ENCODE results near the gene ART3.

ART3 gene

GRCh38 chr4:76105652-76106051 is 31.1 kb downstream of the ART3 start:
- no peak for TF ChIP-seq FOXP2 (optimal IDR thresholded peaks at IDR 0.05; ENCODE audit: borderline replicate concordance, extremely low read depth, extremely low read length, insufficient read depth)

GRCh38 chr4:76106442-76106841 is 31.9 kb downstream of the ART3 start:
- no peak for TF ChIP-seq POLR2AphosphoS5 (IDR thresholded peaks at IDR 0.05; ENCODE audit: low read depth, low read length)
- TF ChIP-seq TAF1 (IDR thresholded peaks at IDR 0.05; ENCODE audit: borderline replicate concordance, insufficient read depth, low read length): no peak
- no peak for TF ChIP-seq REST (IDR thresholded peaks at IDR 0.05; ENCODE audit: insufficient read depth in 1 of 2, low read depth in 2 of 2, low read length in 2 of 2)
- no peak for TF ChIP-seq SIN3A (IDR thresholded peaks at IDR 0.05; ENCODE audit: borderline replicate concordance, insufficient read depth, low read length)
- no peak for TF ChIP-seq FOXP2 (optimal IDR thresholded peaks at IDR 0.05; ENCODE audit: borderline replicate concordance, extremely low read depth, extremely low read length, insufficient read depth)

GRCh38 chr4:76108467-76109181 is 34.1 kb downstream of the ART3 start:
- TF ChIP-seq REST (IDR thresholded peaks at IDR 0.05; ENCODE audit: insufficient read depth in 1 of 2, low read depth in 2 of 2, low read length in 2 of 2) (no peak), POLR2AphosphoS5 (IDR thresholded peaks at IDR 0.05; ENCODE audit: low read depth, low read length) (no peak), FOXP2 (optimal IDR thresholded peaks at IDR 0.05; ENCODE audit: borderline replicate concordance, extremely low read depth, extremely low read length, insufficient read depth) (no peak), TAF1 (IDR thresholded peaks at IDR 0.05; ENCODE audit: borderline replicate concordance, insufficient read depth, low read length) (no peak), SIN3A (IDR thresholded peaks at IDR 0.05; ENCODE audit: borderline replicate concordance, insufficient read depth, low read length) (no peak)

- TF ChIP-seq REST (IDR thresholded peaks at IDR 0.05; ENCODE audit: insufficient read depth in 1 of 2, low read depth in 2 of 2, low read length in 2 of 2) (no peak), TAF1 (IDR thresholded peaks at IDR 0.05; ENCODE audit: borderline replicate concordance, insufficient read depth, low read length) (no peak), POLR2AphosphoS5 (IDR thresholded peaks at IDR 0.05; ENCODE audit: low read depth, low read length) (no peak), SIN3A (IDR thresholded peaks at IDR 0.05; ENCODE audit: borderline replicate concordance, insufficient read depth, low read length) (no peak), FOXP2 (optimal IDR thresholded peaks at IDR 0.05; ENCODE audit: borderline replicate concordance, extremely low read depth, extremely low read length, insufficient read depth) (no peak)
Measured at GRCh38 chr4:76116821-76117220, 42.3 kb downstream of the ART3 start.

- TF ChIP-seq FOXP2 (optimal IDR thresholded peaks at IDR 0.05; ENCODE audit: borderline replicate concordance, extremely low read depth, extremely low read length, insufficient read depth): no peak
- no peak for TF ChIP-seq REST (IDR thresholded peaks at IDR 0.05; ENCODE audit: insufficient read depth in 1 of 2, low read depth in 2 of 2, low read length in 2 of 2)
- no peak for TF ChIP-seq POLR2AphosphoS5 (IDR thresholded peaks at IDR 0.05; ENCODE audit: low read depth, low read length)
- TF ChIP-seq SIN3A (IDR thresholded peaks at IDR 0.05; ENCODE audit: borderline replicate concordance, insufficient read depth, low read length): no peak
- no peak for TF ChIP-seq TAF1 (IDR thresholded peaks at IDR 0.05; ENCODE audit: borderline replicate concordance, insufficient read depth, low read length)
Measured at GRCh38 chr4:76117536-76117935, 43.0 kb downstream of the ART3 start.
